ENCODE measurements around the gene ATPAF1. TPM values are rescaled to one million over a fixed set of nuclear protein-coding genes. Genes with fewer than 3 reads are reported as not detected.
A peak's percentile ranks its signal among the peaks of the same experiment; 100 is the strongest.

Gene ATPAF1
- total and polyA plus RNA-seq, 9 of the 15 experiments (the other 6 are each of a cell fraction or from before 2014, with no cell fraction given), result 6.3 to 56.2 (median 27.4) TPM

GRCh38 chr1:46603858-46604549 is 64.2 kb downstream of the ATPAF1 start, which contains the start of gene MKNK1 (continued):
- 0 out of 2 replicates have a peak, but pooled peaks have one; percentile 48 for TF ChIP-seq ZFP91 (CRISPR knock-in tag; IDR thresholded peaks at IDR 0.05)
- TF ChIP-seq EWSR1 (IDR thresholded peaks at IDR 0.05; ENCODE audit: borderline replicate concordance, low read depth, partially characterized antibody), result no peak
- no peak for TF ChIP-seq CTCFL (IDR thresholded peaks at IDR 0.05; ENCODE audit: borderline replicate concordance, insufficient read depth, low read depth, low read length, poor library complexity, severe bottlenecking)
- no peak for TF ChIP-seq TCF3 (CRISPR knock-in tag; IDR thresholded peaks at IDR 0.05)
- no peak for TF ChIP-seq ZBTB1 (CRISPR knock-in tag; IDR thresholded peaks at IDR 0.05; ENCODE audit: borderline replicate concordance, low read depth)
- TF ChIP-seq MBD2 (IDR thresholded peaks at IDR 0.05; ENCODE audit: borderline replicate concordance, low read depth), result peak; percentile 75
- TF ChIP-seq ZHX1 (conservative IDR thresholded peaks at IDR 0.05; ENCODE audit: low read length), result no peak
- no peak for TF ChIP-seq MCM5 (IDR thresholded peaks at IDR 0.05; ENCODE audit: low read depth)
- no peak for TF ChIP-seq ZNF212 (CRISPR knock-in tag; IDR thresholded peaks at IDR 0.05)
- TF ChIP-seq MLX (CRISPR knock-in tag; conservative IDR thresholded peaks at IDR 0.05), result no peak
- no peak for TF ChIP-seq SRSF1 (IDR thresholded peaks at IDR 0.05; ENCODE audit: low read depth, low read length)
- peak; percentile 93 for TF ChIP-seq CTBP1 (IDR thresholded peaks at IDR 0.05; ENCODE audit: borderline replicate concordance)
- no peak for TF ChIP-seq PREB (CRISPR knock-in tag; IDR thresholded peaks at IDR 0.05)

Measured in K562 (cell line).